GM10266 (cell line): ENCODE data around the gene SPATA32.
"Not testable (repeated sequence)": the region's sequence is repeated elsewhere in the genome, so short reads cannot be mapped to it uniquely, and the experiment has no call there.

Source experiments
- DNase-seq: peaks from one replicate; pipeline ENCODE4 v3.0.0; 2012; ENCODE audit errors: extremely low spot score
- CTCF ChIP-seq: IDR thresholded peaks from 2 replicates; pipeline ENCODE4 v1.5.1; 2012; ENCODE audit warnings: mild to moderate bottlenecking, low read depth; ENCODE audit not compliant: control insufficient read depth, insufficient read depth; ENCODE audit errors: missing control alignments

SPATA32 gene

DNA sequence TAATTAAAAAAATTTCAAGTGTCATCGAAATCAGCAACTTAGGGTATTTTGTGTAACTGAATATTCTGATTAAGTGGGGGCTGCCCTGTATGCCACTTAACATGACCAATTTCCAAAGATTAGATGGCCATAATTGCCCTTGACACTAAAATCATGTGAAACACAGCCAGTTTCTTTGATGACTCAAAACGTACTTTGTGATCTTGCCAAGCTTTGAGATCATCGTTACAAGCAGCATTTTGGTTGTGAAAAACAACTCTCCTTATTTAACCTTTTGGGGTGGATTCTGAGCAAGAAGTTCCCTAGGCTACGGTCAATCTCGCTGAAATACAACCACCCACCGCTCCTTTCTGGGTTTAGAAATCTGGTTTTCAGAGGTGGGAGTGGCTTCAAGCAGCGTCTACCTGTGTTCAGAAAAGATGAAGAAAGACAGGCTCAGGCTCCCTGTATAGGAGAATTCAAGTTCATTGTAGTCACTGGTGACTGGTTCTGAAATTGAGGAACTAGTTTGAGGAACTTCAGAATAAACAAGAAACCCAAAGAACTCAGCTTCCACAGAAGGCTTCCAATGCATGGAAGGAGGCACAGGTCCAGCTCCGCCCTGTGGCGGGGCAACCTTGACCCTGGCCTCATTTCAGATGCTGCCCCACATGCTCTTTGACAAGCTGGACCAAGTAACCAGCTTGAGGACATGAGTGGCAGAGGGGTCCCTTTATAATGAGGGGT is 45.6 kb upstream of the SPATA32 start:
- DNase-seq = peak; percentile 58
- no peak for TF ChIP-seq CTCF

- no peak for DNase-seq
Observed at GRCh38 chr17:45306623-45307022, 44.7 kb upstream of the SPATA32 start.

DNA sequence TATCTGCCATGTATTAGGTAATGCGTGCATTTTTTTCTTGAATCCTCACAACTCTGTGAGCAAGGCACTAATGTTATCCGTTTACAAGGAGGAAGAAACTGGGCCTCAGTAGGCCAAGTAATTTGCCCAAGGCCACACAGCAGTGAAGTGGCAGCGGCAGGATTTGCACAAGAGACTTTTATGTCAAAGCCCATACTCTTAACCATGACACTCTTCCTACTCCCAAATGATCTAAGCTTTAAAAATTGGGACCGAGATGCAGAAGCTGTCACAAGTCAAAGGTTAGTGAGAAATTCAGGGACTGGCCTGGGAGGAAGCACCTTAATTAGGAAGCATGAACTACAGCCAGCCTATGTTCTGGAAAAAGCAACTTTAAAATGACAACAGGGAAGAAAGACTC is 44.2 kb upstream of the SPATA32 start:
- no peak for TF ChIP-seq CTCF
- DNase-seq = no peak

More at GRCh38 chr17:45306623-45307022, 44.7 kb upstream of the SPATA32 start:
- TF ChIP-seq CTCF = no peak

- TF ChIP-seq CTCF = no peak
- DNase-seq = no peak
Observed at GRCh38 chr17:45305530-45306087, 43.7 kb upstream of the SPATA32 start.

DNA sequence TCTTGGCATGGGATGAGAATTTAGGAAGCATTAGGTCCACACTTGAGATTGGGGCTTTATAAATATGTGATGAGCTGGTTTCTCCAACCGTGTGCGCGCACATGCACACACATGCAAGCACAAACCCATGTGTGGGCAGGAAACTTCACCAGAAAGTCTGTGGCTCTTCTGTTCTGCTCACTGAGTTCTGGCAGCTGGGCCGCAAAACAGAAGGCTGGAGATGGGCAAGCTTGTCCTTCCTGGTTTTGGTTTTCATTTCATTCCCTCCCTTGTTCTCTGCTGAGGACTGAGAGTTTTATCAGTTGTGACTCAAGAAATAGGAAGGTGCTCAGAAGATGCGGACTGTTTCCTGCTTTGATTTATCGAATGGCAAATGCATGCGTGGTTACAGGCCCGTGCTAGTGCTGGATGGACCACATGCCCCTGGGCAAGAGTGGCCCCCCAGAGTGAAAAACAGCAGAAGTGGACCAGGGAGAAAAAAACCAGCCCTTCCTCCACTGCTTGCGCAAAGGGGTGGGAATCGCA is 40.8 kb upstream of the SPATA32 start:
- peak; percentile 46 for DNase-seq
- no peak for TF ChIP-seq CTCF

DNA sequence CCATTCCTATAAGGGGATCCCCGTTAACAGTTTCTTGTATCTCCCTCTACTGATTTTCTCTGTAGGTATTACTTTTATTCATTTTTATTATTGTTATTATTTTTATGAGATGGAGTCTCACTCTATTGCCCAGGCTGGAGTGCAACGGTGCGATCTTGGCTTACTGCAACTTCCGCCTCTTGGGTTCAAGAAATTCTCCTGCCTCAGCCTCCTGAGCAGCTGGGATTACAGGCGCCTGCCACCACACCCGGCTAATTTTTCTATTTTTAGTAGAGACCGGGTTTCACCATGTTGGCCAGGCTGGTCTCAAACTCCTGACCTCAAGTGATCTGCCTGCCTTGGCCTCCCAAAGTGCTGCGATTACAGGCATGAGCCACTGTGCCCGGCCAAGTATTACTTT is 40.3 kb upstream of the SPATA32 start:
- DNase-seq = not testable (repeated sequence)

DNA sequence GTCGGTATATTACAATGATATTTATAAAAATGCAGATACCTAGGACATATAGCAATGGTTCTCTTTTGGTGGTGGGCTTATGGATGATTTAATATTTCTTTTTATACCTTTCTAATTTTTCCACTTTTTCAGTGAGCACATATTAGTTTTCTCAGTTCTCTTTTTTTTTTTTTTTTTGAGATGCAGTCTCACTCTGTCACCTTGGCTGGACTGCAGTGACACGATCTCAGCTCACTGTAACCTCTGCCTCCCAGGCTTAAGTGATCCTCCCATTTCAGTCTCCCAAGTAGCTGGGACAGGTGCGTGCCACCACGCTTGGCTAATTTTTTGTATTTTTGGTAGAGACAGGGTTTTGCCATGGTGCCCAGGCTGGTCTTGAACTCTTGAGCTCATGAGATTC is 39.8 kb upstream of the SPATA32 start:
- no peak for TF ChIP-seq CTCF
- no peak for DNase-seq
